Rectal smooth muscle tissue (tissue), 1 donor: Measurements from ENCODE around the gene TMEM119.

Experiments
- H3K27ac ChIP-seq: one replicate; pipeline ENCODE4 v1.7.0; 2013; ENCODE audit warnings: low read depth, low read length, inconsistent platforms
- H3K27me3 ChIP-seq: one replicate; pipeline ENCODE4 v1.7.0; 2013; ENCODE audit warnings: low read length; ENCODE audit not compliant: control insufficient read depth, insufficient read depth
- H3K36me3 ChIP-seq: one replicate; pipeline ENCODE4 v1.7.0; 2013; ENCODE audit warnings: low read length; ENCODE audit not compliant: control insufficient read depth, insufficient read depth
- H3K4me1 ChIP-seq: one replicate; pipeline ENCODE4 v1.7.0; 2013; ENCODE audit warnings: low read length; ENCODE audit not compliant: control insufficient read depth, insufficient read depth
- H3K4me3 ChIP-seq: one replicate; pipeline ENCODE4 v1.7.0; 2013; ENCODE audit warnings: low read length
- H3K9ac ChIP-seq: one replicate; pipeline ENCODE4 v1.7.0; 2013; ENCODE audit warnings: low read length

Gene TMEM119

GRCh38 chr12:108589840-108590229 is 8.0 kb downstream of the TMEM119 start:
- H3K27me3 ChIP-seq = no peaks in the 10 kb centered on the region
- H3K4me1 ChIP-seq = no peaks in the 10 kb centered on the region
- H3K27ac ChIP-seq = no peak overlapping the region
- H3K4me3 ChIP-seq = no peak overlapping the region
- H3K9ac ChIP-seq = no peak overlapping the region
- H3K36me3 ChIP-seq = no peaks in the 10 kb centered on the region

GRCh38 chr12:108589028-108589839 is 8.7 kb downstream of the TMEM119 start:
- H3K27me3 ChIP-seq = no peaks in the 10 kb centered on the region

GRCh38 chr12:108587826-108588225 is 10.1 kb downstream of the TMEM119 start:
- H3K27ac ChIP-seq = no peak overlapping the region
- H3K9ac ChIP-seq = no peak overlapping the region

More at GRCh38 chr12:108589028-108589839, 8.7 kb downstream of the TMEM119 start:
- H3K4me3 ChIP-seq = no peak overlapping the region
- no peak overlapping the region for H3K9ac ChIP-seq
- no peak overlapping the region for H3K27ac ChIP-seq
- no peaks in the 10 kb centered on the region for H3K4me1 ChIP-seq
- no peaks in the 10 kb centered on the region for H3K36me3 ChIP-seq

GRCh38 chr12:108586306-108586705 is 11.6 kb downstream of the TMEM119 start:
- Histone ChIP-seq H3K27ac (no peak overlapping the region), H3K36me3 (no peaks in the 10 kb centered on the region), H3K4me1 (no peaks in the 10 kb centered on the region), H3K9ac (no peak overlapping the region), H3K27me3 (no peaks in the 10 kb centered on the region), H3K4me3 (no peak overlapping the region)

More at GRCh38 chr12:108587826-108588225, 10.1 kb downstream of the TMEM119 start:
- H3K4me1 ChIP-seq = no peaks in the 10 kb centered on the region
- no peak overlapping the region for H3K4me3 ChIP-seq
- H3K27me3 ChIP-seq = no peaks in the 10 kb centered on the region
- no peaks in the 10 kb centered on the region for H3K36me3 ChIP-seq

GRCh38 chr12:108585864-108586263 is 12.0 kb downstream of the TMEM119 start:
- Histone ChIP-seq H3K4me3 (no peak overlapping the region), H3K27me3 (no peaks in the 10 kb centered on the region), H3K27ac (no peak overlapping the region), H3K4me1 (no peaks in the 10 kb centered on the region), H3K36me3 (no peaks in the 10 kb centered on the region), H3K9ac (no peak overlapping the region)

GRCh38 chr12:108584456-108585065 is 13.3 kb downstream of the TMEM119 start:
- Histone ChIP-seq H3K27ac (no peak overlapping the region), H3K4me3 (no peak overlapping the region), H3K36me3 (no peaks in the 10 kb centered on the region), H3K9ac (no peak overlapping the region), H3K4me1 (no peaks in the 10 kb centered on the region), H3K27me3 (no peaks in the 10 kb centered on the region)

- Histone ChIP-seq H3K27me3 (no peaks in the 10 kb centered on the region), H3K9ac (no peak overlapping the region), H3K4me1 (no peaks in the 10 kb centered on the region), H3K27ac (no peak overlapping the region), H3K4me3 (no peak overlapping the region), H3K36me3 (no peaks in the 10 kb centered on the region)
Measured at GRCh38 chr12:108583991-108584390, 13.9 kb downstream of the TMEM119 start.

- Histone ChIP-seq H3K9ac (no peak overlapping the region), H3K27me3 (no peaks in the 10 kb centered on the region), H3K36me3 (no peaks in the 10 kb centered on the region), H3K4me1 (no peaks in the 10 kb centered on the region), H3K4me3 (no peak overlapping the region), H3K27ac (no peak overlapping the region)
Measured at GRCh38 chr12:108582978-108583770, 14.7 kb downstream of the TMEM119 start.

- Histone ChIP-seq H3K27ac (no peak overlapping the region), H3K36me3 (no peaks in the 10 kb centered on the region), H3K27me3 (no peaks in the 10 kb centered on the region), H3K4me1 (no peaks in the 10 kb centered on the region), H3K4me3 (no peak overlapping the region), H3K9ac (no peak overlapping the region)
Measured at GRCh38 chr12:108582509-108582908, 15.4 kb downstream of the TMEM119 start.

- Histone ChIP-seq H3K4me1 (no peaks in the 10 kb centered on the region), H3K4me3 (no peak overlapping the region), H3K27me3 (no peaks in the 10 kb centered on the region), H3K36me3 (no peaks in the 10 kb centered on the region), H3K27ac (no peak overlapping the region), H3K9ac (no peak overlapping the region)
Measured at GRCh38 chr12:108581311-108582227, 16.3 kb downstream of the TMEM119 start.

- Histone ChIP-seq H3K4me3 (no peak overlapping the region), H3K36me3 (no peaks in the 10 kb centered on the region), H3K9ac (no peak overlapping the region), H3K27me3 (no peaks in the 10 kb centered on the region), H3K27ac (no peak overlapping the region), H3K4me1 (no peaks in the 10 kb centered on the region)
Measured at GRCh38 chr12:108580531-108580930, 17.4 kb downstream of the TMEM119 start.

GRCh38 chr12:108578813-108579212 is 19.1 kb downstream of the TMEM119 start:
- no peak overlapping the region for H3K9ac ChIP-seq
- no peaks in the 10 kb centered on the region for H3K36me3 ChIP-seq
- no peak overlapping the region for H3K4me3 ChIP-seq
- H3K27ac ChIP-seq = no peak overlapping the region
- no peaks in the 10 kb centered on the region for H3K4me1 ChIP-seq
- H3K27me3 ChIP-seq = no peaks in the 10 kb centered on the region
